K562 (cell line): ENCODE data around the gene UBL3. TPM values are rescaled to one million over a fixed set of nuclear protein-coding genes. Genes with fewer than 3 reads are reported as not detected.

Source experiments
- ATAC-seq: fragments of 200-7000 bp; cut with Tn5 transposase; 3 replicates; pipeline ENCODE4 v1.9.1; 2020; ENCODE audit warnings: moderate library complexity
- BruUV-seq: library from RNA; stranded (reverse); fragments of 400-500 nt; replicated peaks from 2 replicates; lab custom pipeline; 2021; lab: Mats Ljungman, UMichigan
- CTCF ChIA-PET: fragments of 300-600 bp; formaldehyde crosslinking; extraction: SDS; loops from one replicate; lab custom pipeline; 2021; ENCODE audit warnings: low intra/inter-chr PET ratio; lab: Yijun Ruan, JAX
- POLR2A ChIA-PET: fragments of 300-600, 350-650 bp; sonication (Branson Sonifier 250); formaldehyde crosslinking; extraction: SDS; loops from one replicate; lab custom pipeline; 2021; ENCODE audit warnings: antibody characterized with exemption, inconsistent platforms; lab: Yijun Ruan, JAX
- DNase-seq, 4 experiments: peaks; one replicate each; pipeline versions ENCODE4 v3.0.0 to v3.0.0-alpha.2; 2011 to 2018; ENCODE audit warnings: low spot score in 3 of 4, mixed read lengths in 3 of 4; ENCODE audit errors: extremely low read depth in 1 of 4
- FAIRE-seq: peaks from 2 replicates; lab custom pipeline; 2011; peaks lifted over from hg19 to GRCh38; lab: Jason Lieb, UNC
- H2AFZ ChIP-seq: 2 replicates; pipeline ENCODE4 v1.6.0; 2011; ENCODE audit warnings: low read depth, low read length, control low read depth, inconsistent platforms
- H3K27ac ChIP-seq: fragments of 200-600 bp; 3 replicates; pipeline ENCODE4 v1.8.0; 2011; ENCODE audit warnings: low read depth, mild to moderate bottlenecking, control low read depth, inconsistent platforms, low read length, moderate library complexity, mixed read lengths; ENCODE audit errors: extremely low read depth
- H3K27me3 ChIP-seq, 2 experiments: fragments of 300-600 bp in 1 of 2; 2 replicates in 1 of 2; 3 replicates in 1 of 2; pipeline versions ENCODE4 v1.6.0 to v1.8.0; 2011; ENCODE audit warnings: inconsistent platforms in 2 of 2, low read length in 2 of 2, mild to moderate bottlenecking in 1 of 2, mixed read lengths in 1 of 2, moderate library complexity in 1 of 2; ENCODE audit not compliant: control insufficient read depth in 2 of 2, insufficient read depth in 2 of 2
- H3K36me3 ChIP-seq: fragments of 300-600 bp; 3 replicates; pipeline ENCODE4 v1.8.0; 2011; ENCODE audit warnings: mild to moderate bottlenecking, low read length, inconsistent platforms; ENCODE audit not compliant: control insufficient read depth, insufficient read depth
- H3K4me1 ChIP-seq, 2 experiments: fragments of 200-600 bp in 1 of 2; replicated peaks in 1 of 2; 2 replicates in 1 of 2; 3 replicates in 1 of 2; pipeline versions ENCODE4 v1.5.1 to v1.8.0; 2011; ENCODE audit warnings: inconsistent platforms in 2 of 2, low read length in 2 of 2, mild to moderate bottlenecking in 1 of 2, mixed read lengths in 1 of 2, moderate library complexity in 1 of 2; ENCODE audit not compliant: control insufficient read depth in 2 of 2, insufficient read depth in 2 of 2
- H3K4me2 ChIP-seq: 2 replicates; pipeline ENCODE4 v1.6.1; 2011; ENCODE audit warnings: low read length, control low read depth, inconsistent platforms, mixed read lengths; ENCODE audit not compliant: insufficient read depth
- H3K4me3 ChIP-seq: fragments of 200-600 bp; sonication (generic), shearing (Covaris generic); 2 replicates; pipeline ENCODE4 v1.5.1; 2016; ENCODE audit warnings: control low read depth, inconsistent platforms
- H3K79me2 ChIP-seq: fragments of 200-600 bp; 3 replicates; pipeline ENCODE4 v1.8.0; 2011; ENCODE audit warnings: low read length, inconsistent platforms; ENCODE audit not compliant: control insufficient read depth, insufficient read depth
- H3K9ac ChIP-seq, 2 experiments: 2 replicates each; pipeline versions ENCODE4 v1.6.0 to v1.6.1; 2011; ENCODE audit warnings: low read depth in 2 of 2, low read length in 2 of 2, control low read depth in 1 of 2, inconsistent platforms in 1 of 2, mild to moderate bottlenecking in 1 of 2, mixed read lengths in 1 of 2; ENCODE audit not compliant: insufficient read depth in 1 of 2
- H3K9me1 ChIP-seq: one replicate; pipeline ENCODE4 v1.6.0; 2011; ENCODE audit warnings: inconsistent platforms, mild to moderate bottlenecking, low read length, moderate library complexity; ENCODE audit not compliant: control insufficient read depth, insufficient read depth
- H3K9me3 ChIP-seq: replicated peaks from 2 replicates; pipeline ENCODE4 v1.5.1; 2011; ENCODE audit warnings: low read depth, low read length, inconsistent platforms; ENCODE audit not compliant: control insufficient read depth, insufficient read depth
- H4K20me1 ChIP-seq: replicated peaks from 2 replicates; pipeline ENCODE4 v1.6.1; 2011; ENCODE audit warnings: low read length, inconsistent platforms, mixed read lengths; ENCODE audit not compliant: control insufficient read depth, insufficient read depth
- CAMTA2 ChIP-seq: fragments of 250-450 bp; sonication (Bioruptor Pico); conservative IDR thresholded peaks from 2 replicates; pipeline ENCODE4 v1.5.1; 2022
- CHD4 ChIP-seq: fragments of 200-600 bp; sonication (generic); IDR thresholded peaks from 3 replicates; pipeline ENCODE4 v1.6.1; 2012; ENCODE audit warnings: low read depth, mild to moderate bottlenecking, mixed read lengths, low read length, inconsistent platforms; ENCODE audit not compliant: insufficient read depth, insufficient replicate concordance, poor library complexity, severe bottlenecking
- ERF ChIP-seq: fragments of 450-650 bp; formaldehyde crosslinking; IDR thresholded peaks from 2 replicates; pipeline ENCODE4 v1.4.0; 2020; ENCODE audit warnings: mild to moderate bottlenecking, mixed read lengths
- ETV1 ChIP-seq: fragments of 450-650 bp; conservative IDR thresholded peaks from 2 replicates; pipeline ENCODE4 v1.6.1; 2016; ENCODE audit warnings: missing genetic modification characterization, control low read depth, low read depth, missing compliant biosample characterization
- HMG20B ChIP-seq: fragments of 250-450 bp; sonication (Bioruptor Pico); IDR thresholded peaks from 2 replicates; pipeline ENCODE4 v1.5.0; 2021; ENCODE audit warnings: mild to moderate bottlenecking
- MEIS2 ChIP-seq: fragments of 450-650 bp; IDR thresholded peaks from 2 replicates; pipeline ENCODE4 v1.6.1; 2014; ENCODE audit warnings: mild to moderate bottlenecking; ENCODE audit not compliant: partially characterized antibody
- MTA1 ChIP-seq: fragments of 450-650 bp; IDR thresholded peaks from 2 replicates; pipeline ENCODE4 v1.6.1; 2017; ENCODE audit warnings: borderline replicate concordance
- NR1H2 ChIP-seq: sonication (generic); formaldehyde crosslinking; IDR thresholded peaks from 2 replicates; pipeline ENCODE4 v1.4.0; 2020; ENCODE audit warnings: mild to moderate bottlenecking, missing genetic modification reagents
- POLR2B ChIP-seq: fragments of 450-650 bp; IDR thresholded peaks from 2 replicates; pipeline ENCODE4 v1.6.1; 2018; ENCODE audit warnings: low read depth; ENCODE audit not compliant: partially characterized antibody
- RAD21 ChIP-seq, 2 experiments: fragments of 250-450 bp in 1 of 2; fragments of 450-650 bp in 1 of 2; sonication (Bioruptor Pico) in 1 of 2; formaldehyde crosslinking in 1 of 2; IDR thresholded peaks in 1 of 2; conservative IDR thresholded peaks in 1 of 2; 2 replicates each; pipeline versions ENCODE4 v1.4.0 to v1.8.0; 2020 to 2022; ENCODE audit warnings: mild to moderate bottlenecking in 2 of 2, moderate library complexity in 1 of 2
- RBM25 ChIP-seq: fragments of 200-400 bp; formaldehyde crosslinking; IDR thresholded peaks from 2 replicates; pipeline ENCODE4 v1.6.1; 2018; ENCODE audit warnings: low read length, low read depth, moderate library complexity; ENCODE audit not compliant: severe bottlenecking
- RFX5 ChIP-seq: IDR thresholded peaks from 2 replicates; pipeline ENCODE4 v1.6.1; 2011; ENCODE audit warnings: low read depth, mild to moderate bottlenecking, improper control_type of control experiment, low read length
- STAG1 ChIP-seq: sonication (generic); formaldehyde crosslinking; IDR thresholded peaks from 2 replicates; pipeline ENCODE4 v1.5.0; 2020; ENCODE audit warnings: missing genetic modification reagents, borderline replicate concordance
- TCF7L2 ChIP-seq: fragments of 150-350 bp; IDR thresholded peaks from 2 replicates; pipeline ENCODE4 v1.6.1; 2016; ENCODE audit warnings: low read depth, mild to moderate bottlenecking, low read length, moderate library complexity
- TFAM ChIP-seq: fragments of 250-450 bp; sonication (Bioruptor Pico); conservative IDR thresholded peaks from 2 replicates; pipeline ENCODE4 v1.5.0; 2021; ENCODE audit warnings: mild to moderate bottlenecking, moderate library complexity
- TOE1 ChIP-seq, 2 experiments: fragments of 450-650 bp in 1 of 2; sonication (generic) in 1 of 2; formaldehyde crosslinking in 1 of 2; IDR thresholded peaks; 2 replicates each; pipeline versions ENCODE4 v1.7.1 to v1.8.0; 2016 to 2022; ENCODE audit warnings: borderline replicate concordance in 2 of 2, mild to moderate bottlenecking in 2 of 2, antibody characterized with exemption in 1 of 2, inconsistent platforms in 1 of 2, low read depth in 1 of 2, missing genetic modification reagents in 1 of 2, moderate library complexity in 1 of 2
- ZNF239 ChIP-seq: fragments of 250-450 bp; sonication (Bioruptor Pico); IDR thresholded peaks from 2 replicates; pipeline ENCODE4 v1.4.0; 2020; ENCODE audit warnings: mild to moderate bottlenecking
- WGBS: fragments of 100-300 bp; shearing (Covaris generic); methylation state at CpG from one replicate; pipeline ENCODE4 v1.1.6; 2016; ENCODE audit warnings: low coverage, mixed read lengths; ENCODE audit not compliant: insufficient coverage; ENCODE audit errors: missing lambda C conversion rate; 5-methylcytosine and 5-hydroxymethylcytosine counted together
- in situ Hi-C: fragments of 300-500 bp; cut with MboI; formaldehyde crosslinking; loops from 4 replicates; pipeline ENCODE4 v1.15.0; 2018; ENCODE audit warnings: inconsistent platforms, mixed read lengths
- intact Hi-C: fragments of 100-400 bp; cut with micrococcal nuclease; formaldehyde crosslinking; loops from 2 replicates; pipeline ENCODE4 v1.14.2; 2022
- polyA plus RNA-seq, 8 experiments: library from polyadenylated mRNA; depleted of rRNA in 4 of 8; stranded (reverse) in 5 of 8; unstranded in 3 of 8; fragments of >200 nt; fragmentation: Nextera tagmentation in 2 of 8; fragmentation: Illumina TruSeq in 1 of 8; extraction: Ambion mirVana in 2 of 8; extraction: Trizol in 1 of 8; gene quantifications; 2 replicates each; pipeline versions ENCODE4 v1.2.1 to v1.2.3, GENCODE V29; 2011 to 2014; ENCODE audit warnings: inconsistent platforms in 1 of 8, missing spikeins in 1 of 8
- total RNA-seq, 7 experiments: library from RNA; depleted of rRNA in 6 of 7; stranded (reverse); fragments of >200 nt in 6 of 7; fragmentation: Illumina TruSeq in 2 of 7; extraction: Trizol in 2 of 7; gene quantifications; 2 replicates each; pipeline versions ENCODE4 v1.2.1 to v1.2.3, GENCODE V29; 2011 to 2021; ENCODE audit warnings: low replicate concordance in 1 of 7
- TF ChIP-seq, protein P1 (sequence below): fragments of 250-450 bp; sonication (Bioruptor Pico); IDR thresholded peaks from 2 replicates; pipeline ENCODE4 v1.8.0; 2022; ENCODE audit warnings: moderate library complexity, mild to moderate bottlenecking, inconsistent platforms
- TF ChIP-seq, protein P2 (sequence below): fragments of 450-650 bp; IDR thresholded peaks from 2 replicates; pipeline ENCODE4 v1.6.1; 2017; ENCODE audit warnings: mild to moderate bottlenecking, moderate library complexity

The UBL3 gene
- total and polyA plus RNA-seq, 9 of the 15 experiments (the other 6 are each of a cell fraction or from before 2014, with no cell fraction given), result 0.64 to 2.4 (median 1.8) TPM

GRCh38 chr13:29877456-29878078 lies 27.1 kb upstream of the UBL3 start:
- 2% methylated on average over 5 of the region's 6 CpGs for WGBS
- H3K4me2 ChIP-seq, result no peak overlapping the region
- in situ Hi-C loops (no loop called here), intact Hi-C loops (no loop called here)
- no TSS peak for BruUV-seq
- no peaks in the 10 kb centered on the region; a peak in 2 of 5 replicates for H3K27me3 ChIP-seq
- POLR2A ChIA-PET, result interaction anchor here (1.0 to 1.2 kb wide), 2 partner anchors 15 to 16 kb away, joined by 3 read pairs; no protein-coding TSS in a partner anchor
- no peak overlapping the region for H2AFZ ChIP-seq
- H3K36me3 ChIP-seq, result no peaks in the 10 kb centered on the region
- no peak for DNase-seq
- no peak overlapping the region for H3K4me3 ChIP-seq
- CTCF ChIA-PET, result no interaction called here
- H3K27ac ChIP-seq, result no peak overlapping the region
- no peak overlapping the region for H3K9ac ChIP-seq
- TF ChIP-seq RBM25 (no peak), RFX5 (no peak), CAMTA2 (CRISPR knock-in tag) (no peak), TCF7L2 (no peak), MTA1 (no peak), MEIS2 (no peak), STAG1 (no peak), POLR2B (no peak), ETV1 (no peak), ZNF239 (no peak), CHD4 (no peak), NR1H2 (no peak), ERF (no peak), TOE1 (IDR thresholded peaks at IDR 0.05; ENCODE audit: borderline replicate concordance) (no peak), TOE1 (CRISPR knock-in tag; IDR thresholded peaks at IDR 0.05; ENCODE audit: borderline replicate concordance, low read depth) (no peak), RAD21 (CRISPR knock-in tag; conservative IDR thresholded peaks at IDR 0.05 in 1 of 2, IDR thresholded peaks at IDR 0.05 in 1 of 2) (no peak), HMG20B (CRISPR knock-in tag) (no peak), TFAM (no peak)
- TF ChIP-seq, protein P1, sequence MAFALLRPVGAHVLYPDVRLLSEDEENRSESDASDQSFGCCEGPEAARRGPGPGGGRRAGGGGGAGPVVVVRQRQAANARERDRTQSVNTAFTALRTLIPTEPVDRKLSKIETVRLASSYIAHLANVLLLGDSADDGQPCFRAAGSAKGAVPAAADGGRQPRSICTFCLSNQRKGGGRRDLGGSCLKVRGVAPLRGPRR (CRISPR knock-in tag), result no peak
- TF ChIP-seq, protein P2, sequence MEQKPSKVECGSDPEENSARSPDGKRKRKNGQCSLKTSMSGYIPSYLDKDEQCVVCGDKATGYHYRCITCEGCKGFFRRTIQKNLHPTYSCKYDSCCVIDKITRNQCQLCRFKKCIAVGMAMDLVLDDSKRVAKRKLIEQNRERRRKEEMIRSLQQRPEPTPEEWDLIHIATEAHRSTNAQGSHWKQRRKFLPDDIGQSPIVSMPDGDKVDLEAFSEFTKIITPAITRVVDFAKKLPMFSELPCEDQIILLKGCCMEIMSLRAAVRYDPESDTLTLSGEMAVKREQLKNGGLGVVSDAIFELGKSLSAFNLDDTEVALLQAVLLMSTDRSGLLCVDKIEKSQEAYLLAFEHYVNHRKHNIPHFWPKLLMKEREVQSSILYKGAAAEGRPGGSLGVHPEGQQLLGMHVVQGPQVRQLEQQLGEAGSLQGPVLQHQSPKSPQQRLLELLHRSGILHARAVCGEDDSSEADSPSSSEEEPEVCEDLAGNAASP, result no peak
- H3K9me1 ChIP-seq, result no peaks in the 10 kb centered on the region
- ATAC-seq, result no peak
- FAIRE-seq, result no peak
- no peaks in the 10 kb centered on the region for H3K79me2 ChIP-seq
- no peaks in the 10 kb centered on the region for H3K9me3 ChIP-seq
- no peaks in the 10 kb centered on the region for H4K20me1 ChIP-seq
- H3K4me1 ChIP-seq, result no peaks in the 10 kb centered on the region
